Measurements from ENCODE around the gene GTSE1.
"Not testable (repeated sequence)": the region's sequence is repeated elsewhere in the genome, so short reads cannot be mapped to it uniquely, and the experiment has no call there.

The GTSE1 gene

GRCh38 chr22:46296257-46297150 is at the start of gene GTSE1:
Gene GTSE1, plus strand, starts transcription at chr22:46296870. Its CDS starts 531 bp downstream, at chr22:46297401.
- in situ Hi-C loops (cut with HindIII; ENCODE audit: low pct_ligation_motif_present, low pct_unique_long_range_greater_than_20kb, low sequenced_read_pairs) = no loop called here
- peak; percentile 95 for DNase-seq

- in situ Hi-C loops (cut with HindIII; ENCODE audit: low pct_ligation_motif_present, low pct_unique_long_range_greater_than_20kb, low sequenced_read_pairs) = no loop called here
- no peak for DNase-seq
Measured at GRCh38 chr22:46247443-46247975, 49.2 kb upstream of the GTSE1 start.

- DNase-seq = peak; percentile 84
- in situ Hi-C loops (cut with HindIII; ENCODE audit: low pct_ligation_motif_present, low pct_unique_long_range_greater_than_20kb, low sequenced_read_pairs) = no loop called here
Measured at GRCh38 chr22:46250035-46250782, 46.5 kb upstream of the GTSE1 start, which contains the start of gene CDPF1. Gene CDPF1, minus strand, starts transcription at chr22:46250293. Its CDS starts 2,009 bp downstream, at chr22:46248284.

GRCh38 chr22:46250783-46251125 is 45.9 kb upstream of the GTSE1 start:
- in situ Hi-C loops (cut with HindIII; ENCODE audit: low pct_ligation_motif_present, low pct_unique_long_range_greater_than_20kb, low sequenced_read_pairs) = no loop called here
- no peak for DNase-seq

- in situ Hi-C loops (cut with HindIII; ENCODE audit: low pct_ligation_motif_present, low pct_unique_long_range_greater_than_20kb, low sequenced_read_pairs) = no loop called here
- DNase-seq = no peak
Measured at GRCh38 chr22:46251266-46251665, 45.4 kb upstream of the GTSE1 start.

- in situ Hi-C loops (cut with HindIII; ENCODE audit: low pct_ligation_motif_present, low pct_unique_long_range_greater_than_20kb, low sequenced_read_pairs) = no loop called here
- DNase-seq = no peak
Measured at GRCh38 chr22:46251816-46252380, 44.8 kb upstream of the GTSE1 start.

GRCh38 chr22:46256358-46256958 is 40.2 kb upstream of the GTSE1 start:
- DNase-seq = no peak
- in situ Hi-C loops (cut with HindIII; ENCODE audit: low pct_ligation_motif_present, low pct_unique_long_range_greater_than_20kb, low sequenced_read_pairs) = no loop called here

GRCh38 chr22:46259374-46259773 is 37.3 kb upstream of the GTSE1 start:
- DNase-seq = no peak
- in situ Hi-C loops (cut with HindIII; ENCODE audit: low pct_ligation_motif_present, low pct_unique_long_range_greater_than_20kb, low sequenced_read_pairs) = no loop called here

- in situ Hi-C loops (cut with HindIII; ENCODE audit: low pct_ligation_motif_present, low pct_unique_long_range_greater_than_20kb, low sequenced_read_pairs) = no loop called here
- no peak for DNase-seq
Measured at GRCh38 chr22:46260038-46260437, 36.6 kb upstream of the GTSE1 start.

GRCh38 chr22:46262449-46263215 is 34.0 kb upstream of the GTSE1 start:
- in situ Hi-C loops (cut with HindIII; ENCODE audit: low pct_ligation_motif_present, low pct_unique_long_range_greater_than_20kb, low sequenced_read_pairs) = no loop called here
- DNase-seq = no peak

GRCh38 chr22:46263216-46263590 is 33.5 kb upstream of the GTSE1 start, which contains the start of gene PKDREJ:
Gene PKDREJ, minus strand, starts transcription at chr22:46263343. Its CDS starts 21 bp downstream, at chr22:46263322.
- in situ Hi-C loops (cut with HindIII; ENCODE audit: low pct_ligation_motif_present, low pct_unique_long_range_greater_than_20kb, low sequenced_read_pairs) = no loop called here
- no peak for DNase-seq

- DNase-seq; in situ Hi-C loops (cut with HindIII; ENCODE audit: low pct_ligation_motif_present, low pct_unique_long_range_greater_than_20kb, low sequenced_read_pairs): not testable (repeated sequence)
Measured at GRCh38 chr22:46264520-46264919, 32.1 kb upstream of the GTSE1 start.

GRCh38 chr22:46265627-46266026 is 31.0 kb upstream of the GTSE1 start:
- in situ Hi-C loops (cut with HindIII; ENCODE audit: low pct_ligation_motif_present, low pct_unique_long_range_greater_than_20kb, low sequenced_read_pairs); DNase-seq: not testable (repeated sequence)

GRCh38 chr22:46267431-46268279 is 29.0 kb upstream of the GTSE1 start, which contains the start of gene TTC38:
Gene TTC38, plus strand, starts transcription at chr22:46268008. Its CDS starts 32 bp downstream, at chr22:46268040.
- DNase-seq = peak; percentile 74
- in situ Hi-C loops (cut with HindIII; ENCODE audit: low pct_ligation_motif_present, low pct_unique_long_range_greater_than_20kb, low sequenced_read_pairs) = no loop called here

GRCh38 chr22:46269564-46269963 is 27.1 kb upstream of the GTSE1 start:
- in situ Hi-C loops (cut with HindIII; ENCODE audit: low pct_ligation_motif_present, low pct_unique_long_range_greater_than_20kb, low sequenced_read_pairs) = no loop called here
- no peak for DNase-seq

GRCh38 chr22:46272196-46272595 is 24.5 kb upstream of the GTSE1 start:
- in situ Hi-C loops (cut with HindIII; ENCODE audit: low pct_ligation_motif_present, low pct_unique_long_range_greater_than_20kb, low sequenced_read_pairs) = no loop called here
- no peak for DNase-seq
